Muscle of arm (tissue), 14 donors: ENCODE data around the gene OR1Q1. TPM values are rescaled to one million over a fixed set of nuclear protein-coding genes. Genes with fewer than 3 reads are reported as not detected.
"Not testable (repeated sequence)": the region's sequence is repeated elsewhere in the genome, so short reads cannot be mapped to it uniquely, and the experiment has no call there.

Experiments used
- DNase-seq: peaks from one replicate; pipeline ENCODE4 v3.0.0-alpha.2; 2013
- long read RNA-seq, 11 donors: transcript quantifications; one replicate each; lab custom pipeline, GENCODE V29; 2026
- polyA plus RNA-seq, 12 donors: library from polyadenylated mRNA; unstranded; fragments of 120-200 nt; gene quantifications; one replicate each; pipeline ENCODE4 v1.2.1, GENCODE V29; 2013; ENCODE audit not compliant: insufficient read length in 12 of 12

OR1Q1 gene
- not detected for polyA plus RNA-seq
- long read RNA-seq, donor 1, result 0 reads
- long read RNA-seq, donor 2, result 0 reads
- long read RNA-seq, donor 3, result 0 reads
- long read RNA-seq, donor 4, result 0 reads
- long read RNA-seq, donor 5, result 0 reads
- long read RNA-seq, donor 6, result 0 reads
- long read RNA-seq, donor 7, result 0 reads
- long read RNA-seq, donor 8, result 0 reads
- long read RNA-seq, donor 9, result 0 reads
- long read RNA-seq, donor 10, result 0 reads
- long read RNA-seq, donor 11, result 0 reads

GRCh38 chr9:122614362-122614761 lies at the start of gene OR1Q1:
OR1Q1 (plus strand) TSS chr9:122614738; CDS start chr9:122614738, 0 bp downstream.
- DNase-seq, result no peak

- DNase-seq, result no peak
These were observed 46.6 kb upstream of the OR1Q1 start for GRCh38 chr9:122567901-122568300.

GRCh38 chr9:122572456-122572855 lies 42.1 kb upstream of the OR1Q1 start:
- no peak for DNase-seq

DNA sequence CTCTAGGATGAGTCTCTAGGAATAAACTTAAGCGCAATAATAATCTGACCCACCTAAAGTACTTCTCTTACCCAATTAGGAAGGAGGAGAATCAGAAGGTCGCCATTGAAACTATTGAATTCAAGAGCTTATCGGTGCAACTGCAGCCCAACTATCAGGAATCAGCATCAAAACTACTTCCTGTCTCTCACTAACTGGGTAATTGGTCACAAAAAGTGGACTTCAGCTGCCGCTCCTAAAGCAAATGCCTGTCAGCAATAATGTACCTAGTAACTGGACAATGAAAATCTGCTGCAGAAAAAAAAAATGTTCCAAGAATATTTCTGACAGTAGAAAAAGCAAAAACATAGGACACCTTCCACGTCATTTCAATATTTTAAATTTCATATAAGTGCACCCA lies 34.7 kb upstream of the OR1Q1 start:
- DNase-seq, result no peak

GRCh38 chr9:122580360-122580759 lies 34.2 kb upstream of the OR1Q1 start:
- no peak for DNase-seq

GRCh38 chr9:122583284-122583683 lies 31.3 kb upstream of the OR1Q1 start, which contains the start of gene OR1L8:
OR1L8 (minus strand) TSS chr9:122583384; CDS start chr9:122568477, 14,907 bp downstream.
- DNase-seq, result not testable (repeated sequence)

GRCh38 chr9:122605691-122606090 lies 8.8 kb upstream of the OR1Q1 start:
- no peak for DNase-seq

- DNase-seq, result no peak
These were observed 8.0 kb upstream of the OR1Q1 start for GRCh38 chr9:122606587-122606986.

DNA sequence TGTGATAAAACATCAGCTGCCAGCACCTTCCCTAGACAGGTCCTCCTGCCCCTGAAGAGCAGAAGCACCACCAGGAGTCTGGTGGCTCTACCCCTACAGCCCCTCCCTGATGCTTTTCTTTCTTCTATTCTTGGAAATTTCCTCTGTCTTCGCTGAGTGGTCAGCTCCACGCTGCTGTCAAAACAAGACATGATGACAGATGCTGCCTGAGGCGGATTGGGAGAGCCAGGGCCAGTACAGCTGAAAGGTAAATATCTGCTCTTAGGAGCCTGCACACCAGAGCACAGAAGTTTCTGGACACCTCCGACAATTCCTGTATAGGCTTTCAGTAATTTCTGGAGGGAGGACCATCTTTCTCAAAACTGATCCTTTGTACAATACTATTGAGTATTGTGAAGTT lies 4.7 kb upstream of the OR1Q1 start:
- no peak for DNase-seq

- DNase-seq, result no peak
These were observed 5.5 kb downstream of the OR1Q1 start for GRCh38 chr9:122619996-122620395.

GRCh38 chr9:122642226-122642625 lies 27.7 kb downstream of the OR1Q1 start:
- DNase-seq, result no peak

DNA sequence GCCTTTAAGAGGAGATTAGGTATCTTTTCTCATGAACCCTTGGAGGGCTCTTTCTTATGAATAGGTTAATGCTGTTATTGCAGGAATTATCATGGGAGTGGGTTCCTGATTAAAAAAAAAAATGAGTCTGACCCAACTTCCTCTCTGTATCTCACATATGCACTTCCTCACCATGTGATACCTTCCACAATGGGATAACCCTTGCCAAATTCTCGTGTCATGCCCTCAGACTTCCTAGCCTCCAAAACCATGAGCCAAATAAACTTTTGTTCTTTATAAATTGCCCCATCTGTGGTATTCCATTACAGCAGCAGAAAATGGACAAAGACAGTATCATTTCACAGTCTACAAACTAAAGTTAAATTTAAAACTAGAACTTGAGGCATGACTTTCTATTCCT lies 41.8 kb downstream of the OR1Q1 start:
- DNase-seq, result no peak

DNA sequence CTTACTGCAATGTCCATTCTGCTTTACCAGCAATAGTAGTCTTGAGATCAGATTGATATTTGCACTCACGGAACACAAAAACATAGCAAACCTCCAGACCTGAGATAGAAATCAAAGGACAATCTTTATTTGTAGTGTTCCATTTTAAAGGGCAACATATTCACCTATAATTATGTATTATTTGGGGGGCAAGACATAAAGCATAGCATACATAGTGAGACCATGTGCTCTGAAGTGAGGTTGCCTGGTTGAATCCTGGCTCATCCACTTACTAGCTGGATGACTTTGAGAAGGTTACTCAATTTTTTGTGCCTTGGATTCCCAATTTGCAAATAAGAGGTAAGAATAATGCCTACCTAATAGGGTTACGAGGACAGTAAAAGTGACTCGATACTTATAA lies 43.0 kb downstream of the OR1Q1 start, which contains the start of gene OR1B1:
OR1B1 (minus strand) TSS at position 101 of the 400 bp plus-strand sequence.
- DNase-seq, result no peak

DNA sequence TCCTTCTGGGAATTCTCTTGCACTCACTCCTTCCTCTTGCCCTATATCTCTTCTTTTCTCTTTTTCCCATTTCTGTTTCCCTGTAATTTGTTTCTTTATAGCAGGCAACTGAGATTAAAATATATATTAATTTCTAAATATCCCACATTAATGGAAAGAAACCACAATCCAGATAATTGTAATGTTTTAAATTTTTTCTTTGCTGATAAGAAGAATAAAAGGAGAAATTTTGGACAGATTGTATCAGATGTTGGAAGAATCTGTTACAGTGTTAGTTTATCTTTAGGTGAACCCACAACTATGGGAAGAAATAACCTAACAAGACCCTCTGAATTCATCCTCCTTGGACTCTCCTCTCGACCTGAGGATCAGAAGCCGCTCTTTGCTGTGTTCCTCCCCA lies 46.9 kb downstream of the OR1Q1 start, which contains the start of gene OR1L1:
OR1L1 (plus strand) TSS at position 301 of the 400 bp plus-strand sequence; CDS start at position 301, 0 bp downstream.
- no peak for DNase-seq

Other genes with a start within 250 kb of the OR1Q1 start
- gene PTGS1, start 243.7 kb upstream of the OR1Q1 start, polyA plus RNA-seq, result 10 to 100 TPM in 2 of 12 donors, 1 to 10 TPM in 9, not detected in 1; 3.3 to 11.2 (median 4.2) TPM
- not detected for gene OR1J1, start 136.8 kb upstream of the OR1Q1 start, polyA plus RNA-seq
- gene OR1J2, start 103.9 kb upstream of the OR1Q1 start, polyA plus RNA-seq, result not detected
- not detected for gene OR1J4, start 95.6 kb upstream of the OR1Q1 start, polyA plus RNA-seq
- not detected for gene OR1N1, start 87.4 kb upstream of the OR1Q1 start, polyA plus RNA-seq
- not detected for gene OR1N2, start 61.6 kb upstream of the OR1Q1 start, polyA plus RNA-seq
- under 1 TPM in 10 of 12 donors, not detected in 2; 0.07 to 0.27 (median 0.14) TPM for gene OR1L8, start 31.4 kb upstream of the OR1Q1 start, polyA plus RNA-seq
- gene OR1B1, start 42.9 kb downstream of the OR1Q1 start, polyA plus RNA-seq, result not detected
- not detected for gene OR1L1, start 47.0 kb downstream of the OR1Q1 start, polyA plus RNA-seq
- gene OR1L3, start 60.4 kb downstream of the OR1Q1 start, polyA plus RNA-seq, result not detected
- gene OR1L4, start 109.3 kb downstream of the OR1Q1 start, polyA plus RNA-seq, result not detected
- gene OR1L6, start 127.6 kb downstream of the OR1Q1 start, polyA plus RNA-seq, result not detected
- gene OR5C1, start 174.2 kb downstream of the OR1Q1 start, polyA plus RNA-seq, result not detected
- gene OR1K1, start 185.4 kb downstream of the OR1Q1 start, polyA plus RNA-seq, result not detected
- 10 to 100 TPM in 11 of 12 donors, not detected in 1; 16.1 to 29.0 (median 21.0) TPM for gene PDCL, start 213.8 kb downstream of the OR1Q1 start, polyA plus RNA-seq